Transverse colon (tissue), 4 donors: ENCODE data around the gene SNX18.

Source experiments
- CTCF ChIP-seq, 5 experiments: fragments of 200-600 bp in 3 of 5; fragments of 450-650 bp in 2 of 5; sonication (generic) in 3 of 5; IDR thresholded peaks; 1 replicate in 2 of 5; 2 replicates in 3 of 5; pipeline ENCODE4 v1.5.1; 2016 to 2017; ENCODE audit warnings: antibody characterized with exemption in 5 of 5, inconsistent platforms in 3 of 5, mild to moderate bottlenecking in 2 of 5, moderate library complexity in 1 of 5
- EP300 ChIP-seq: sonication (generic); formaldehyde crosslinking; IDR thresholded peaks from one replicate; pipeline ENCODE4 v1.6.1; 2017; ENCODE audit warnings: antibody characterized with exemption, low read depth
- POLR2A ChIP-seq: fragments of 450-650 bp; IDR thresholded peaks from one replicate; pipeline ENCODE4 v1.6.1; 2016; ENCODE audit warnings: antibody characterized with exemption, mild to moderate bottlenecking, moderate library complexity
- POLR2AphosphoS5 ChIP-seq, 3 donors: sonication (generic); formaldehyde crosslinking; IDR thresholded peaks; one replicate each; pipeline ENCODE4 v1.6.1; 2016; ENCODE audit warnings: antibody characterized with exemption in 3 of 3

GRCh38 chr5:54515634-54516033 is 1.9 kb upstream of the SNX18 start:
- TF ChIP-seq POLR2A (no peak), CTCF (IDR thresholded peaks at IDR 0.05) (no peak), EP300 (no peak), POLR2AphosphoS5 (IDR thresholded peaks at IDR 0.05) (no peak)
